NT2/D1 (cell line): ENCODE data around the gene TMEM259.

Source experiments
- DNase-seq: peaks from one replicate; pipeline ENCODE4 v3.0.0-alpha.2; 2011; ENCODE audit warnings: low read depth, low spot score
- H3K27me3 ChIP-seq: 2 replicates; pipeline ENCODE4 v1.6.0; 2011; ENCODE audit warnings: mild to moderate bottlenecking; ENCODE audit not compliant: insufficient read length, insufficient read depth
- H3K36me3 ChIP-seq: 2 replicates; pipeline ENCODE4 v1.6.1; 2011; ENCODE audit warnings: mild to moderate bottlenecking, low read length, mixed read lengths; ENCODE audit not compliant: insufficient read depth, insufficient read length
- H3K4me1 ChIP-seq: 2 replicates; pipeline ENCODE4 v1.5.1; 2011; ENCODE audit not compliant: insufficient read depth, insufficient read length
- H3K4me3 ChIP-seq: 2 replicates; pipeline ENCODE4 v1.5.1; 2011; ENCODE audit warnings: low read depth; ENCODE audit not compliant: insufficient read length
- H3K9ac ChIP-seq: 2 replicates; pipeline ENCODE4 v1.6.0; 2011; ENCODE audit warnings: low read depth; ENCODE audit not compliant: insufficient read length
- H3K9me3 ChIP-seq: 2 replicates; pipeline ENCODE4 v1.5.1; 2011; ENCODE audit warnings: mild to moderate bottlenecking, low read length; ENCODE audit not compliant: insufficient read depth
- SUZ12 ChIP-seq: IDR thresholded peaks from 2 replicates; pipeline ENCODE4 v1.6.1; 2011; ENCODE audit not compliant: insufficient read length, insufficient read depth; ENCODE audit errors: extremely low read depth
- YY1 ChIP-seq: IDR thresholded peaks from 2 replicates; pipeline ENCODE4 v1.6.1; 2011; ENCODE audit not compliant: insufficient read length, insufficient read depth
- ZNF274 ChIP-seq: IDR thresholded peaks from 2 replicates; pipeline ENCODE4 v1.6.1; 2011; ENCODE audit warnings: mild to moderate bottlenecking, low read depth, low read length

Gene TMEM259

DNA sequence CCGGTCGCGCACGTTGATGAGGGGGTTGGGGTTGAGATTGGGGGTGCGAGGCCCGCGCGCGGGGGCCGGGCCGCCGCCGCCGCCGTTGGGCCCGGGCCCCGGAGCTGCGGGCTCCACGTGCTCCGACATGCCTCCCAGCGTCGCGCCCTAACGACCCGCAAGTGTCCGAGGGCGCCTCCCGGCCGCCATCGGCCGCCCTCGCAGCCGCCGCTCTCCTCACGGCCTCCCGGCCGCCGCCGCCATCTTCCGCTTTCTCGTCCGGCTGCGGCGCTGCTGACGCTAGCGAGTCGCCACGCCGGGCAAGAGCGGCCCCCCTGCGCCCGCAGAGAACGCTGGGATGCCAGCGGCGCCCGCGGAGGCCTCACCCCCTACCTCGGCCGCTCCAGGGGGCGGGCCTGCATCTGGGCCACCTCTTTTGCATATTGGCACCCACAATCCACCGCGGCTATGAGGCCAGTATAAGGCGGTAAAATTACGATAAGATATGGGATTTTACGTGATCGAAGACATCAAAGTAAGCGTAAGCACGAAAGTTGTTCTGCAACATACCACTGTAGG lies at the start of gene TMEM259:
TSS of gene TMEM259 (minus strand) at position 256 of the 558 bp plus-strand sequence. CDS start at position 129, 127 bp downstream.
- TF ChIP-seq SUZ12 (no peak), YY1 (peak; percentile 71), ZNF274 (no peak)
- H3K9ac ChIP-seq = peak within 1 kb of the TSS; percentile 98
- H3K4me1 ChIP-seq = peaks cover 33% of the 10 kb centered on the region
- H3K36me3 ChIP-seq = peaks cover 36% of the 10 kb centered on the region
- peak; percentile 95 for DNase-seq
- H3K27me3 ChIP-seq = no peaks in the 10 kb centered on the region
- peak within 1 kb of the TSS; percentile 96 for H3K4me3 ChIP-seq
- no peaks in the 10 kb centered on the region for H3K9me3 ChIP-seq

DNA sequence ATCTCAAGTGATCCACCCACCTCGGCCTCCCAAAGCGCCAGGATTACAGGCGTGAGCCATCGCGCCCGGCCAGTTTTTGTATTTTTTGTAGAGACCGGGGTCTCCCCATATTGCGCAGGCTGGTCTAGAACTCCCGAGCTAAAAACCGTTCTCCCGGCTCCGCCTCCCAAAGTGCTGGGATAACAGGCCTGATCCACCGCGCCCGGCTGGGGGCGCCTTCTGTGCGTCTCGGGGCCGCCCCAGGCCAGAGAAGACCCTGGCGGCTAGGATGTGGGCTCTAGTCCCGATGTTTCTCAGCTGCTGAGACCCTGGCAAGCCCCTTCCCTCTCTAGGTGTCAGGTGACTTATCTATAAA lies 49.6 kb upstream of the TMEM259 start:
- H3K9me3 ChIP-seq = no peaks in the 10 kb centered on the region
- peak overlapping the region; percentile 68 for H3K4me3 ChIP-seq
- TF ChIP-seq SUZ12 = no peak
- no peak for TF ChIP-seq YY1
- no peak for TF ChIP-seq ZNF274
- H3K27me3 ChIP-seq = peaks cover 26% of the 10 kb centered on the region
- peaks cover 18% of the 10 kb centered on the region for H3K4me1 ChIP-seq
- peak; percentile 47 for DNase-seq
- peak overlapping the region; percentile 73 for H3K9ac ChIP-seq
- H3K36me3 ChIP-seq = peaks cover 18% of the 10 kb centered on the region

DNA sequence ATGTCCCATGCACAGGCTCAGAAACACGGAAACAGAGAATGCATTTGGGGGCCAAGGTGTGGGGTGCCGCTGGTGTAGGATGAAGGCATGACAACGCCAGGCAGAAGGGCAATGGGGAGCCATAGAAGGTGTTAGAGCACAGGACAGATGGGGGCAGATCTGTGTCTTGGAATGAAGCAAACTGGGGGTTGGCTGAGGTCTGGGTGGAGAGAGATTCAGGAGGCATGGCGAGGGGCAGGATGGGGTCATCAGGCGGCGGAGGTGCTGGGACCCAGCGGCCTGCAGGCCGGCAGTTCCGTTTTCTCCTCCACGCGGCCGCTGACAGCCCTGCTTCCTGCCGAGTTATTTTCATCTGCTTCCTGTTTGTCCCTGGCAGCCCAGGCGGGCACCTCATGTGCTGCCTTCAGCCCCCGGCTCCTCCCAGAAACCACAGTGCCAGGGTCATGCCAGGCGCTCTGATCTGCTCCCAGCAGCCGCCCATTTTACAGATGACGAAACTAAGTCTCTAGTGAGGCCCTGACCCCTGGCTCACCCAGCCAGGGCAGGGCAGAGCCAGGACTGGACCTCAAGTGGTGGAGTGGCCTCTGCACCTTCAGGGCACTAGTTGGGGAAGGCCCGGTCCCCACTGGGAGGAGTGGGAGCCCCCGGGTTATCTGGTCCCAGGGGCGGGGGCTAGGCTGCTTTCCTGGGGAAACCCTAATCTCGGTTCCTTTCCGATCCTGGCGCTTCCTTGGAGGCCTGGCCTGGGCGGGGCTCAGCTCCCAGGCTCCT lies 48.3 kb upstream of the TMEM259 start:
- Histone ChIP-seq H3K4me1 (peaks cover 19% of the 10 kb centered on the region), H3K27me3 (peaks cover 31% of the 10 kb centered on the region), H3K4me3 (no peak overlapping the region), H3K36me3 (peaks cover 16% of the 10 kb centered on the region), H3K9ac (no peak overlapping the region), H3K9me3 (no peaks in the 10 kb centered on the region)
- DNase-seq = no peak
- TF ChIP-seq ZNF274 (no peak), YY1 (no peak), SUZ12 (no peak)

DNA sequence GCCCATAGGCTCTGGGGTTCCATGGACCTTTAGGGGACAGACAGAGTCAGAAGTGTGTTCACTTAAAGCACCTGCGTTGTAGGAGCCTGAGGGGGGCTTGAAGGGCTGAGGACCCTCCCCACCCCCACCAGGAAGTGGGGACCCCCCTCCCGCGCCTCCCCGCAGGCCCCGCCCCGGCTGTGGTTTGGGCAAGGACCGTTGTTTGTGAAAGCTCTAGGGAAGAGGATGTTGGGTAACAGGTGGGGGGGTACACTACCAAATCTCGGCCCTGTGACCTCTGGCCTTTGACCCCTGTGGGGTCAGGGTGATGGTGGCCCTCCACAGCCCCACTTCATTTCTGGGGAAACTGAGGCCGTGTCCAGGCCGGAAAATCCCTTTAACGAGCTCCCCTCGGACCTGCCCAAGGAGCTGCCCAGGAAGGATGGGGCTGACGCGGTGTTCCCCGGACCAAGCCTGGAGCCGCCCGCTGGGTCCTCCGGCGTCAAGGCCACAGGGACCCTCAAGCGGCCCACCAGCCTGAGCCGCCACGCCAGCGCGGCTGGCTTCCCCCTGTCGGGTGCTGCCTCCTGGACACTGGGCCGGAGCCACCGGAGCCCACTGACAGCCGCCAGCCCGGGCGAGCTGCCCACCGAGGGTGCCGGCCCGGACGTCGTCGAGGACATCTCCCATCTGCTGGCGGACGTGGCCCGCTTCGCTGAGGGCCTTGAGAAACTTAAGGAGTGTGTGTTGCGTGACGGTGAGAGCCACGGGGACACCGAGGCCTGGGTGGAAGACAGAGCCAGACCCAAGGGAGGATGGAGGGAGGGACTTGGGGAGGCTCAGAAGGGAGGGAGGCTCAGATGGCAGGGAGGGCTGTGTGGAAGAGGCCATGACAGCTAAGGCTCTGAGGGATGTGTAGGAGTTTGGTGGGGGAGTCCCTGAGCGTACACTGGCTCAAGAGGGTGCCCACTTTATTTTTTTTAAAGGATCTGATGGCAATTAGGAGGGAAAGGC lies 47.4 kb upstream of the TMEM259 start:
- H3K9ac ChIP-seq = peak overlapping the region; percentile 32
- no peak overlapping the region for H3K4me3 ChIP-seq
- no peaks in the 10 kb centered on the region for H3K9me3 ChIP-seq
- no peak for TF ChIP-seq SUZ12
- no peak for TF ChIP-seq YY1
- TF ChIP-seq ZNF274 = no peak
- H3K36me3 ChIP-seq = peaks cover 9% of the 10 kb centered on the region
- peaks cover 31% of the 10 kb centered on the region for H3K27me3 ChIP-seq
- peaks cover 19% of the 10 kb centered on the region for H3K4me1 ChIP-seq
- no peak for DNase-seq

DNA sequence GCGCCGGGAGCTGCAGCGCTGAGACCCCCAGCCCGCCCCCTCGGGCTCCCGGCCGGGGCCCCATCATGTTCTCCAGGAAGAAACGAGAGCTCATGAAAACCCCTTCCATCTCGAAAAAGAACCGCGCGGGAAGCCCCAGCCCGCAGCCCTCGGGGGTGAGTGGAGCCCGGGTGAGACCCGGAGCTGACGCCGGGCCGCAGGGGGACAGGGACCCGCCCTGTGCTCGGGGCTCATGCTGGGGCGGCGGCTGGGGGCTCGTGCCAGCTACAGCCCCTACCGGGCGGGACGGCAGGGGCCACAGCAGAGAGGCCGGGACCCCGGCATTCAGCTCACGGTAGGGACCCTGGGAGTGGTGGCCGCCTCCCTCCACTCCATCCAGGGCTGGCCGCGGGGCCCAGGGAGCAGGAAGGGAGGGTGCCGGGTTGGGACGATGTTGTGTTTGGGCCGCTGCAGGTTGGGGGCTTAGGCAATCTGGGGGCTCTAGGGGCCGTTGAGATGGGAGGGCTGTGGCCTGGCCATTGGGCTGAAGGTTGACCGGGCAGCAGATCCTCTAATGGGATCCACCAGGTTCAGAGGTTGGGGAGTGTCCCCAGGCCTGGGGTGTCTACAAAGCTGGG lies 46.5 kb upstream of the TMEM259 start:
- Histone ChIP-seq H3K4me1 (peaks cover 16% of the 10 kb centered on the region), H3K27me3 (peaks cover 31% of the 10 kb centered on the region), H3K9ac (peak overlapping the region; percentile 32), H3K4me3 (peak overlapping the region; percentile 26), H3K9me3 (peaks cover 4% of the 10 kb centered on the region; the same call in 1 of the 2 replicates), H3K36me3 (peaks cover 2% of the 10 kb centered on the region)
- DNase-seq = no peak
- no peak for TF ChIP-seq YY1
- no peak for TF ChIP-seq ZNF274
- TF ChIP-seq SUZ12 = no peak

DNA sequence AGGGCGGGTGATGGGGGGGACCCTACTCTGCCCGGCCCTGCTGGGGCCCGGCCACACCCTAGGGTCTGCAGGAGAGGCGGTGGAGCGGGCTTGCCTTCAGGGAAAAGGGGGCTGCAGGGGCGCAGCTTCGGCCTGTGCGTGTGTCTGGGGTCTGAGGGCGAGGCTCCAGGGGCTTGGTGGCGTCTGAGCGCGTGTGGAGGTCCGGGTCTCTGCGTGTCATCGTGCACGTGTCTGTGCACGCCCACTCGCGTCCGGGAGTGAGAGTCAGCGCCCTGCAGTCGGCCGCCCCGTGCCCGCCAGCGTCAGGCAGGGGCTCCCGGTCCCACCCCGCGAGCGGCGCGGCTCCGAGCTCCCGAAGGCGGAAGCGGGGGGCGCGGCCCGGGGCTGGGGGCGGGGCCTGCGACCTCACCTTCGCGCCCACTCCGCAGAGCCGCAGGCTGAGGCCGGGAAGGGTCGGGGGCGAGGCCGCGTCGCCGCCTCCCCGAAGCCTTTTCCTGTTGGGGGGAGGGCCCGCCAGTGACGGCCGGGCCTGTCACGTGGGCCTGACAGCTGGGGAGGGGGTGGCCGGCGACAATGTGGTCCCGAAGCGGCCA lies 45.9 kb upstream of the TMEM259 start, which contains the start of gene ARHGAP45:
TSS of gene ARHGAP45 (plus strand) at position 420 of the 593 bp plus-strand sequence. CDS start 239 bp downstream, outside the sequence.
- Histone ChIP-seq H3K27me3 (peaks cover 31% of the 10 kb centered on the region), H3K36me3 (no peaks in the 10 kb centered on the region), H3K9me3 (peaks cover 4% of the 10 kb centered on the region; the same call in 1 of the 2 replicates), H3K4me3 (peak within 1 kb of the TSS; percentile 40), H3K4me1 (peaks cover 16% of the 10 kb centered on the region), H3K9ac (peak within 1 kb of the TSS; percentile 85)
- no peak for DNase-seq
- TF ChIP-seq ZNF274 = no peak
- TF ChIP-seq YY1 = no peak
- no peak for TF ChIP-seq SUZ12
